SK-N-SH treated with all-trans-retinoic acid at 6 μM for 48 hours (cell line): ENCODE results near the gene FUZ.

ENCODE experiments used
- ATAC-seq: fragments of 200-7000 bp; cut with Tn5 transposase; 3 replicates; pipeline ENCODE4 v1.9.1; 2020; ENCODE audit warnings: mild to moderate bottlenecking, moderate library complexity
- ARNTL ChIP-seq: fragments of 450-650 bp; formaldehyde crosslinking; IDR thresholded peaks from 2 replicates; pipeline ENCODE4 v1.5.0; 2020; ENCODE audit warnings: low read depth, mild to moderate bottlenecking, moderate library complexity, borderline replicate concordance
- BACH2 ChIP-seq: fragments of 250-450 bp; sonication (Bioruptor Pico); IDR thresholded peaks from 2 replicates; pipeline ENCODE4 v1.9.0; 2021; ENCODE audit warnings: mild to moderate bottlenecking, borderline replicate concordance
- CSDC2 ChIP-seq: fragments of 250-450 bp; sonication (Bioruptor Pico); IDR thresholded peaks from 2 replicates; pipeline ENCODE4 v1.5.0; 2020; ENCODE audit warnings: mild to moderate bottlenecking, moderate library complexity
- ESRRG ChIP-seq: fragments of 250-450 bp; sonication (Bioruptor Pico); IDR thresholded peaks from 2 replicates; pipeline ENCODE4 v1.6.1; 2021; ENCODE audit warnings: mild to moderate bottlenecking
- GLIS3 ChIP-seq: fragments of 250-450 bp; sonication (Bioruptor Pico); IDR thresholded peaks from 2 replicates; pipeline ENCODE4 v1.5.0; 2020; ENCODE audit warnings: mild to moderate bottlenecking, moderate library complexity
- ISL1 ChIP-seq: fragments of 250-450 bp; sonication (Bioruptor Pico); IDR thresholded peaks from 2 replicates; pipeline ENCODE4 v2.1.2; 2022; ENCODE audit warnings: mild to moderate bottlenecking, moderate library complexity
- OSR1 ChIP-seq: fragments of 250-450 bp; sonication (Bioruptor Pico); IDR thresholded peaks from 2 replicates; pipeline ENCODE4 v1.8.0; 2022; ENCODE audit warnings: moderate library complexity, mild to moderate bottlenecking, inconsistent platforms
- POU6F1 ChIP-seq: fragments of 250-450 bp; sonication (Bioruptor Pico); IDR thresholded peaks from 2 replicates; pipeline ENCODE4 v1.8.0; 2021; ENCODE audit warnings: low read depth, mild to moderate bottlenecking, moderate library complexity, borderline replicate concordance
- PPARA ChIP-seq: fragments of 250-450 bp; sonication (Bioruptor Pico); IDR thresholded peaks from 2 replicates; pipeline ENCODE4 v1.5.0; 2020; ENCODE audit warnings: mild to moderate bottlenecking, borderline replicate concordance
- RARB ChIP-seq: fragments of 250-450 bp; sonication (Bioruptor Pico); IDR thresholded peaks from 2 replicates; pipeline ENCODE4 v1.8.0; 2021; ENCODE audit warnings: mild to moderate bottlenecking, moderate library complexity
- SNAI2 ChIP-seq: fragments of 250-450 bp; sonication (Bioruptor Pico); IDR thresholded peaks from 2 replicates; pipeline ENCODE4 v1.5.0; 2020; ENCODE audit warnings: mild to moderate bottlenecking, moderate library complexity
- TCF4 ChIP-seq: fragments of 250-450 bp; sonication (Bioruptor Pico); IDR thresholded peaks from 2 replicates; pipeline ENCODE4 v1.8.0; 2021; ENCODE audit warnings: mild to moderate bottlenecking, moderate library complexity, borderline replicate concordance
- TOX ChIP-seq: fragments of 250-450 bp; sonication (Bioruptor Pico); IDR thresholded peaks from 2 replicates; pipeline ENCODE4 v1.8.0; 2021; ENCODE audit warnings: mild to moderate bottlenecking, moderate library complexity, borderline replicate concordance
- ZC3H10 ChIP-seq: fragments of 250-450 bp; sonication (Bioruptor Pico); IDR thresholded peaks from 2 replicates; pipeline ENCODE4 v1.5.1; 2021; ENCODE audit warnings: mild to moderate bottlenecking, moderate library complexity
- ZFP3 ChIP-seq: fragments of 250-450 bp; sonication (Bioruptor Pico); IDR thresholded peaks from 2 replicates; pipeline ENCODE4 v1.5.0; 2020; ENCODE audit warnings: mild to moderate bottlenecking, moderate library complexity
- ZFP30 ChIP-seq: fragments of 450-650 bp; formaldehyde crosslinking; IDR thresholded peaks from 2 replicates; pipeline ENCODE4 v1.5.0; 2022; ENCODE audit warnings: mild to moderate bottlenecking, moderate library complexity
- ZNF565 ChIP-seq: fragments of 450-650 bp; formaldehyde crosslinking; conservative IDR thresholded peaks from 2 replicates; pipeline ENCODE4 v1.5.0; 2020; ENCODE audit warnings: low read depth, mild to moderate bottlenecking, moderate library complexity
- ZNF70 ChIP-seq: fragments of 450-650 bp; formaldehyde crosslinking; IDR thresholded peaks from 2 replicates; pipeline ENCODE4 v1.5.0; 2020; ENCODE audit warnings: mild to moderate bottlenecking, moderate library complexity
- ZNF8 ChIP-seq: fragments of 450-650 bp; formaldehyde crosslinking; IDR thresholded peaks from 2 replicates; pipeline ENCODE4 v1.5.0; 2020; ENCODE audit warnings: mild to moderate bottlenecking, moderate library complexity
- TF ChIP-seq, protein P1 (sequence below): fragments of 250-450 bp; sonication (Bioruptor Pico); IDR thresholded peaks from 2 replicates; pipeline ENCODE4 v1.5.0; 2020; ENCODE audit warnings: mild to moderate bottlenecking, moderate library complexity

The FUZ gene

DNA sequence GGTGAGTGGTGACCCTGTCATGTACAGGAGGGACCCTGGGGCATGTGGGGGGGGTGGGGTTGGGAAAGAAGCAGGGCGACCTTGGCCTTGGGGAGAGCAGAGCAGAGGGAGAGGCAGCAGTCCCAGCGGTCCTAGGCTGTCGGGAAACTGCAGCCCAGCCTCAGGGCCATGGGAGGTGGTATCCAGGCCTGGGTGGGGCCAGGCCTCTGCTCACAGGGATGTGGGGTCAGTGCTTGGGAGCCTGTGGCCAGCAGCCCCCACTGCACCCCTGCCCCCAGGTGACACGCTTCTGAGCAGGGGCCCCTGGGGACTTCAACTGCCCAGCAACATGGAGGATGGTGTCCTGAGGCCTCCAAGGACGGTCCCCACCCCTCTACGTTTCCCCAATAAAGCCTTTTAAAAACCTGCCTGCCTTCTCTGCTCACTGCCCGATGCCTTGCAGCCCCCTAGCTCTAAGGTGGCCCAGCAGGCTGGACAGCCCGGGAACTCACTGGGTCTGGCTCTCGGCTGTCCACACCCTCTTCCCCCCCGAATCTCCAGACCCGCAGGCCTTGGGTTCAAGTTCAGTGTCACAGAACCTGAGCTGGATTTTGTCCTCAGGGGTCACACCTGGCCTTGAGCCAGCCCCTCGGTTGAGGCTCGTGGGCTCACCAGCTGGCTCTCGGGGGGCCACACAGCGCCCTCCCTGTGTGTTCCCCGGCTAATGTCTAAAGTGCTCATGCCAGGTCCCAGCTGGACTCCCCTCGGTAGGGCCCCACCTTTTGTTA lies 47.4 kb upstream of the FUZ start:
- TF ChIP-seq POU6F1 (no peak), ISL1 (CRISPR knock-in tag) (no peak), BACH2 (CRISPR knock-in tag) (no peak)
- TF ChIP-seq, protein P1, sequence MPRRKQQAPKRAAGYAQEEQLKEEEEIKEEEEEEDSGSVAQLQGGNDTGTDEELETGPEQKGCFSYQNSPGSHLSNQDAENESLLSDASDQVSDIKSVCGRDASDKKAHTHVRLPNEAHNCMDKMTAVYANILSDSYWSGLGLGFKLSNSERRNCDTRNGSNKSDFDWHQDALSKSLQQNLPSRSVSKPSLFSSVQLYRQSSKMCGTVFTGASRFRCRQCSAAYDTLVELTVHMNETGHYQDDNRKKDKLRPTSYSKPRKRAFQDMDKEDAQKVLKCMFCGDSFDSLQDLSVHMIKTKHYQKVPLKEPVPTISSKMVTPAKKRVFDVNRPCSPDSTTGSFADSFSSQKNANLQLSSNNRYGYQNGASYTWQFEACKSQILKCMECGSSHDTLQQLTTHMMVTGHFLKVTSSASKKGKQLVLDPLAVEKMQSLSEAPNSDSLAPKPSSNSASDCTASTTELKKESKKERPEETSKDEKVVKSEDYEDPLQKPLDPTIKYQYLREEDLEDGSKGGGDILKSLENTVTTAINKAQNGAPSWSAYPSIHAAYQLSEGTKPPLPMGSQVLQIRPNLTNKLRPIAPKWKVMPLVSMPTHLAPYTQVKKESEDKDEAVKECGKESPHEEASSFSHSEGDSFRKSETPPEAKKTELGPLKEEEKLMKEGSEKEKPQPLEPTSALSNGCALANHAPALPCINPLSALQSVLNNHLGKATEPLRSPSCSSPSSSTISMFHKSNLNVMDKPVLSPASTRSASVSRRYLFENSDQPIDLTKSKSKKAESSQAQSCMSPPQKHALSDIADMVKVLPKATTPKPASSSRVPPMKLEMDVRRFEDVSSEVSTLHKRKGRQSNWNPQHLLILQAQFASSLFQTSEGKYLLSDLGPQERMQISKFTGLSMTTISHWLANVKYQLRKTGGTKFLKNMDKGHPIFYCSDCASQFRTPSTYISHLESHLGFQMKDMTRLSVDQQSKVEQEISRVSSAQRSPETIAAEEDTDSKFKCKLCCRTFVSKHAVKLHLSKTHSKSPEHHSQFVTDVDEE (CRISPR knock-in tag) = no peak
- ATAC-seq = no peak

GRCh38 chr19:49859682-49860335 lies 46.7 kb upstream of the FUZ start:
- TF ChIP-seq GLIS3 (CRISPR knock-in tag) (no peak), ZNF70 (CRISPR knock-in tag) (no peak), OSR1 (CRISPR knock-in tag) (no peak), ESRRG (no peak), RARB (no peak), TOX (no peak), BACH2 (CRISPR knock-in tag) (no peak), SNAI2 (CRISPR knock-in tag) (no peak), ZNF565 (CRISPR knock-in tag) (no peak), ZFP3 (CRISPR knock-in tag) (no peak), ZFP30 (CRISPR knock-in tag) (no peak), CSDC2 (no peak), ARNTL (CRISPR knock-in tag) (no peak), PPARA (no peak)
- TF ChIP-seq, all 23 proteins: peak for 0
- ATAC-seq = no peak

GRCh38 chr19:49858088-49858985 lies 45.2 kb upstream of the FUZ start:
- no peak for TF ChIP-seq ZC3H10 (CRISPR knock-in tag)
- no peak for TF ChIP-seq TCF4
- no peak for TF ChIP-seq ZFP30 (CRISPR knock-in tag)
- TF ChIP-seq ZNF8 (CRISPR knock-in tag) = no peak
- no peak for TF ChIP-seq PPARA
- TF ChIP-seq ISL1 (CRISPR knock-in tag) = no peak
- no peak for TF ChIP-seq ZNF70 (CRISPR knock-in tag)
- TF ChIP-seq ESRRG = no peak
- no peak for TF ChIP-seq SNAI2 (CRISPR knock-in tag)
- no peak for TF ChIP-seq OSR1 (CRISPR knock-in tag)
- TF ChIP-seq ZFP3 (CRISPR knock-in tag) = no peak
- peak; percentile 1 for ATAC-seq

DNA sequence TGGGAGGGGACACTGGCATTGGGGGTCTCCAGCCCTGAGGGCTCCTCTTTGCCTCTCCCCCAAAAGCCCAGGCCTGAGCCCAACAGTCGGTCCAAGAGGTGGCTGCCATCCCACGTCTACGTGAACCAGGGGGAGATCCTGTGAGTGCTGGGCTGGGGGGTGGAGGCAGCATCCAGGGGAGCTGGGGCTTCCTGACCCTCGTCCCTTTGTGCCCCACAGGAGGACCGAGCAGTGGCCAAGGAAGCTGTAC lies 44.7 kb upstream of the FUZ start:
- TF ChIP-seq ZC3H10 (CRISPR knock-in tag) (no peak), OSR1 (CRISPR knock-in tag) (no peak), CSDC2 (no peak), ISL1 (CRISPR knock-in tag) (no peak), ZFP3 (CRISPR knock-in tag) (no peak), ZNF8 (CRISPR knock-in tag) (no peak), BACH2 (CRISPR knock-in tag) (no peak), ARNTL (CRISPR knock-in tag) (no peak), GLIS3 (CRISPR knock-in tag) (no peak), ZNF565 (CRISPR knock-in tag) (no peak), TCF4 (no peak)
- no peak for ATAC-seq
